Duodenal mucosa (tissue), 2 donors: ENCODE measurements around the gene ADAMTS7.
"Not testable (repeated sequence)": the region's sequence is repeated elsewhere in the genome, so short reads cannot be mapped to it uniquely, and the experiment has no call there.

Experiments used
- H3K27ac ChIP-seq: one replicate; pipeline ENCODE4 v1.7.0; 2013; ENCODE audit warnings: low read depth, low read length
- H3K27me3 ChIP-seq, 2 donors: one replicate each; pipeline ENCODE4 v1.7.0; 2013; ENCODE audit warnings: low read length in 2 of 2, control low read depth in 1 of 2; ENCODE audit not compliant: insufficient read depth in 2 of 2, control insufficient read depth in 1 of 2
- H3K36me3 ChIP-seq, 2 donors: one replicate each; pipeline ENCODE4 v1.7.0; 2013; ENCODE audit warnings: low read length in 2 of 2, control low read depth in 1 of 2; ENCODE audit not compliant: insufficient read depth in 2 of 2, control insufficient read depth in 1 of 2
- H3K4me1 ChIP-seq, 2 donors: one replicate each; pipeline ENCODE4 v1.7.0; 2013; ENCODE audit warnings: low read length in 2 of 2, control low read depth in 1 of 2; ENCODE audit not compliant: insufficient read depth in 2 of 2, control insufficient read depth in 1 of 2
- H3K4me3 ChIP-seq, 2 donors: one replicate each; pipeline ENCODE4 v1.7.0; 2013; ENCODE audit warnings: low read length in 2 of 2, low read depth in 1 of 2
- H3K9ac ChIP-seq, 2 donors: one replicate each; pipeline ENCODE4 v1.7.0; 2013; ENCODE audit warnings: low read length in 2 of 2, low read depth in 1 of 2
- H3K9me3 ChIP-seq, 2 donors: one replicate each; pipeline ENCODE4 v1.7.0; 2013; ENCODE audit warnings: low read length in 2 of 2, control low read depth in 1 of 2; ENCODE audit not compliant: control insufficient read depth in 1 of 2

Gene ADAMTS7

DNA sequence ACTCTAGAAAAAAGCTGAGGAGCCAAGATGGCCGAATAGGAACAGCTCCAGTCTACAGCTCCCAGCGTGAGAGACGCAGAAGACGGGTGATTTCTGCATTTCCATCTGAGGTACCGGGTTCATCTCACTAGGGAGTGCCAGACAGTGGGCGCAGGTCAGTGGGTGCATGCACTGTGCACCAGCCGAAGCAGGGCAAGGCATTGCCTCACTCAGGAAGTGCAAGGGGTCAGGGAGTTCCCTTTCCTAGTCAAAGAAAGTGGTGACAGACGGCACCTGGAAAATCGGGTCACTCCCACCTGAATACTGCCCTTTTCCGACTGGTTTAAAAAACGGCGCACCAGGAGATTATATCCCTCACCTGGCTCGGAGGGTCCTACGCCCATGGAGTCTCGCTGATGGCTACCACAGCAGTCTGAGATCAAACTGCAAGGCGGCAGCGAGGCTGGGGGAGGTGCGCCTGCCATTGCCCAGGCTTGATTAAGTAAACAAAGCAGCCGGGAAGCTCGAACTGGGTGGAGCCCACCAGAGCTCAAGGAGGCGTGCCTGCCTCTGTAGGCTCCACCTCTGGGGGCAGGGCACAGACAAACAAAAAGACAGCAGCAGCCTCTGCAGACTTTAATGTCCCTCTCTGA is 91.3 kb downstream of the ADAMTS7 start:
- H3K9me3 ChIP-seq, H3K27me3 ChIP-seq, H3K4me3 ChIP-seq, H3K36me3 ChIP-seq, H3K9ac ChIP-seq, H3K27ac ChIP-seq, H3K4me1 ChIP-seq: not testable (repeated sequence)

- H3K36me3 ChIP-seq: no peaks in the 10 kb centered on the region
- no peaks in the 10 kb centered on the region for H3K4me1 ChIP-seq
- H3K27me3 ChIP-seq: no peaks in the 10 kb centered on the region
- H3K9me3 ChIP-seq: no peaks in the 10 kb centered on the region
- H3K4me3 ChIP-seq: no peak overlapping the region
- no peak overlapping the region for H3K27ac ChIP-seq
- H3K9ac ChIP-seq: no peak overlapping the region
These were observed 92.4 kb downstream of the ADAMTS7 start for GRCh38 chr15:78718837-78719236.

GRCh38 chr15:78717956-78718656 is 93.2 kb downstream of the ADAMTS7 start:
- Histone ChIP-seq H3K36me3 (no peaks in the 10 kb centered on the region), H3K4me1 (no peaks in the 10 kb centered on the region), H3K27ac (no peak overlapping the region), H3K4me3 (no peak overlapping the region), H3K27me3 (no peaks in the 10 kb centered on the region), H3K9me3 (no peaks in the 10 kb centered on the region), H3K9ac (no peak overlapping the region)

DNA sequence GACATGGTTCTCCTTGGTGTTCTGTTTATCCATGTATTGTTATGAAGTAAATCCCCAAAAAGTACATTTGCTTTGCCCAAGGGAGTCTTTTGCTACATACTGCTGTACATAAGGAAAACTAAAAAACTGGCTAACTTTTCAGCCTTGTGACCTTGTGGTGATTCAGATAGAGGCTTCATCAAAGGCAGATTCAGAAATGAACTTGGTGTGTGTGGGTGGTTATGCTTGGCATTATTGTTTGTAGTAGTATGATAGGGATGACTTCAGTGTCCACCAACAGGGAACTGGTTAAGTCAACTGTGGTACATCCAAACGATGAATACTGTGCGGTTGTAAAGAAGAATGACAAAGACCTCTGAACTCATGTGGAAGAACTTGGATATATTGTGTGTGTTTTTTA is 94.6 kb downstream of the ADAMTS7 start:
- Histone ChIP-seq H3K36me3 (no peaks in the 10 kb centered on the region), H3K27ac (no peak overlapping the region), H3K9ac (no peak overlapping the region), H3K27me3 (no peaks in the 10 kb centered on the region), H3K4me1 (no peaks in the 10 kb centered on the region), H3K9me3 (no peaks in the 10 kb centered on the region), H3K4me3 (no peak overlapping the region)

GRCh38 chr15:78715930-78716329 is 95.3 kb downstream of the ADAMTS7 start:
- no peaks in the 10 kb centered on the region for H3K4me1 ChIP-seq
- no peak overlapping the region for H3K4me3 ChIP-seq
- H3K36me3 ChIP-seq: no peaks in the 10 kb centered on the region
- H3K27me3 ChIP-seq: no peaks in the 10 kb centered on the region
- no peak overlapping the region for H3K27ac ChIP-seq
- no peak overlapping the region for H3K9ac ChIP-seq
- no peaks in the 10 kb centered on the region for H3K9me3 ChIP-seq

GRCh38 chr15:78715434-78715833 is 95.8 kb downstream of the ADAMTS7 start:
- no peak overlapping the region for H3K27ac ChIP-seq
- H3K9me3 ChIP-seq: no peaks in the 10 kb centered on the region
- no peaks in the 10 kb centered on the region for H3K36me3 ChIP-seq
- no peak overlapping the region for H3K9ac ChIP-seq
- no peaks in the 10 kb centered on the region for H3K4me1 ChIP-seq
- no peak overlapping the region for H3K4me3 ChIP-seq
- H3K27me3 ChIP-seq: no peaks in the 10 kb centered on the region

DNA sequence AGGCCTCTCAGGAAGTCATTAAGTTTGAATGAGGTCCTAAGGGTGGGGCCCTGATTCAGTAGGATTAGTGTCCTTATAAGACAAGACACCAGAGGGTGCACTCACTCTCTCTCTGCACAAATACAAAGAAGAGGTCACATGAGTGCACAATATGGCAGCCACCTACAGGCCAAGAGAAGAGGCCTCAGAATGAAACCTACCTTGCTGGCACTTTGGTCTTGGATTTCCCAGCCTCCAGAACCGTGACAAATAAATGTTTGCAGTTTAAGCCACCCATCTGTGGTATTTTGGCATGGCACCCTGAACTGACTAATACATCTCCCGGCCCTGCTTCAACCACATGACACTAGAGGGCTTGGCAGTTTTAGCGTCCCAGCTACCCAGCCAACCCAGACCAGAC is 96.4 kb downstream of the ADAMTS7 start:
- no peak overlapping the region for H3K9ac ChIP-seq
- no peaks in the 10 kb centered on the region for H3K4me1 ChIP-seq
- H3K27ac ChIP-seq: no peak overlapping the region

DNA sequence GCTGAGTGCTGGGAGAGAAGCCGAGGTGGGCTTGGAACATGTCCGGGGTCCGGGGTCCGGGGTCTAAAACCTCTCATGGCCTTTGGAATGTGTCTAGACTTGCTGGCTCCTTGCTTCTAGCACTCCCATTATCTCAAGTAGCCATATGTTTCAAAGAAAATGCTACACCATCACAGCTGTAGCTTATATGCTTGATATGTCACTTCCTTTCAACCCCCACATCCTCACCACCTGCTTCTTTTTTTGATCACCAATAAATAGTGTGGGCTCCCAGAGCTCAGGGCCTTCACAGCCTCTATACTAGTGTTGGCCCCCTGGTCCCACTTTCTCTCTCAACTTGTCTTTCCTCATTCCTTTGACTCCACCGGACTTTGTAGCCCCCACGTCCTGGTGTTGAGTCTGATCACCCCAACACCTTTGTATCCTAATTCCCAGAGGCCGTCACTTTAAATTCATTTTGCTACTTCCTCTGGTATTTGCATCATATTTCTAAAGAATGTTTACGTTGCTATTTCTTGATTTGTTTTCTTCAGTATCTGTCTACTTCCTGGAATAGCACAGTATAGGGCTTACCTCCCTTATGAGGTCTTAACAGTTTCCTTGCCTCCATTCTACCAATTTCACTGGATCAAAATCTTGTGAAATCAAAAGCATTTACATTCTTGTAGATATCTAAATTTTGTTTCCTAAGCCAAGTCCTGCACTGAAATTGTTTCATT is 98.3 kb downstream of the ADAMTS7 start:
- Histone ChIP-seq H3K27ac (no peak overlapping the region), H3K27me3 (peaks cover 0 to 9% of the 10 kb centered on the region in 2 donors), H3K9me3 (no peaks in the 10 kb centered on the region), H3K36me3 (no peaks in the 10 kb centered on the region), H3K4me3 (no peak overlapping the region), H3K4me1 (peaks cover 0 to 4% of the 10 kb centered on the region in 2 donors), H3K9ac (no peak overlapping the region)

More for the DNA sequence above, 96.4 kb downstream of the ADAMTS7 start:
- Histone ChIP-seq H3K27me3 (no peaks in the 10 kb centered on the region), H3K36me3 (no peaks in the 10 kb centered on the region), H3K9me3 (no peaks in the 10 kb centered on the region), H3K4me3 (no peak overlapping the region)

GRCh38 chr15:78711638-78712037 is 99.6 kb downstream of the ADAMTS7 start:
- H3K4me1 ChIP-seq: peaks cover 0 to 4% of the 10 kb centered on the region in 2 donors
- peaks cover 5 to 15% of the 10 kb centered on the region in 2 donors for H3K27me3 ChIP-seq
- no peak overlapping the region for H3K4me3 ChIP-seq
- H3K9me3 ChIP-seq: no peaks in the 10 kb centered on the region
- no peaks in the 10 kb centered on the region for H3K36me3 ChIP-seq
- H3K9ac ChIP-seq: no peak overlapping the region
- no peak overlapping the region for H3K27ac ChIP-seq

GRCh38 chr15:78709263-78709882 is 101.9 kb downstream of the ADAMTS7 start:
- H3K27me3 ChIP-seq: peaks cover 5 to 15% of the 10 kb centered on the region in 2 donors
- peak overlapping the region in 1 of 2 donors; percentile 36 for H3K4me3 ChIP-seq
- no peak overlapping the region for H3K9ac ChIP-seq

More at GRCh38 chr15:78709263-78709882, 101.9 kb downstream of the ADAMTS7 start:
- peaks cover 0 to 4% of the 10 kb centered on the region in 2 donors for H3K4me1 ChIP-seq
- no peaks in the 10 kb centered on the region for H3K36me3 ChIP-seq
- no peaks in the 10 kb centered on the region for H3K9me3 ChIP-seq
- H3K27ac ChIP-seq: no peak overlapping the region
